ENCODE data around the gene SMG9.

Gene SMG9

GRCh38 chr19:43752287-43752875 is 2.4 kb downstream of the SMG9 start:
- DNase-seq = no peak

- DNase-seq = no peak
Observed at GRCh38 chr19:43751466-43752220, 3.1 kb downstream of the SMG9 start.

DNA sequence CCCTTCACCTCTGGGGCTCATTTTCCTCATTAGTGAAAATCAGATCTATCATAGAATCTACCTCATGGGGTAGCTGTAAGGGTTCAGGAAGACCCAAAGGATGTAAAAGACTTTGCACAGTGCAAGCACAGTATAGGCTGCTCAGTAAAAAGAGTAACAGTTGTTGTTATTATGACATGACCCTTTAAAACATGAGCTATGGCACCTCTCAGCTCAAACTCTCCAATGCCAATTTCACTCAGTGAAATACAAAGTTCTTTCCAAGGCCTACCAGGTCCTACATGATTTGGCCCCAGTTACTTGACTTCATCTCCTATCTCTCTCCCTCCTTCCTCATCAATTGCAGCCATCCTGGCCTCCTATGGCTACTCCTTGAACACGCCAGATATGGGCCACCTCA is 4.9 kb downstream of the SMG9 start:
- DNase-seq = no peak

DNA sequence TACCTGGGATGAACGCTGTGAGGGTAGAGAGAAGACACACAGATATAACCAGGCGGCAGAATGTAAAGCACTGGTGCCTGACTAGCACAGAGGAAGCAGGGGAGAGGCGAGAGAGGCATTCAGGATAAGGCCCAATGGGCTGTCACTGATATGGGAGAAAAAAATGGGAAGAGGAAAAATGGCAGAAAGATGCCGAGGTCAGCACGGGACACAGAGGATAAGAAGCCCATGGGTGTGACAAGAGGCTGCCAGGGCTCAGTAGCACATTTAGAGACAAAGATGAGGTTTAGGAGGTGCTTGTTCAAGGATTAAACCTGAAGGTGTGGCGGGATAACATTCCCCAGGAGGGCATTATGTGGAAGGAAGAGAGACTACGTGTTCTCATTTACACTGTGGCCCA is 5.6 kb downstream of the SMG9 start:
- no peak for DNase-seq

DNA sequence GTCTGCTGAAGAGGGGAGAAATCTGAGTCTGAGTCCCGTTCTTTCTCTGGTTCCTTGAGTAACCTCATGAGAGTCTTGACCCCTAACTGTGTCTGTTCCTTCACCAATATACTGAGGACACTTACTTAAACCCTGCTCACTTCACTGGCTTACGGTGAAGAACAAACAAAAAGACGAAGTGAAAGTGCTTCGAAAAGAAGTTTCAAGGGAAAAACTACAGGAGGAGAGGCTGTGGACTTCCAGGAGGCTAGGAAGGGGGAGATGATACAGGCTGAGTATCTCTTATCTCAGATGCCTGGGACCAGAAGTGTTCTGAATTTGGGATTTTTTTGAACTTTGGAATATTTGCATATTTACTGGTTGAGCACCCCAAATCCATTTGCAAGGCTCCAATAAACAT is 6.1 kb downstream of the SMG9 start:
- DNase-seq = no peak

DNA sequence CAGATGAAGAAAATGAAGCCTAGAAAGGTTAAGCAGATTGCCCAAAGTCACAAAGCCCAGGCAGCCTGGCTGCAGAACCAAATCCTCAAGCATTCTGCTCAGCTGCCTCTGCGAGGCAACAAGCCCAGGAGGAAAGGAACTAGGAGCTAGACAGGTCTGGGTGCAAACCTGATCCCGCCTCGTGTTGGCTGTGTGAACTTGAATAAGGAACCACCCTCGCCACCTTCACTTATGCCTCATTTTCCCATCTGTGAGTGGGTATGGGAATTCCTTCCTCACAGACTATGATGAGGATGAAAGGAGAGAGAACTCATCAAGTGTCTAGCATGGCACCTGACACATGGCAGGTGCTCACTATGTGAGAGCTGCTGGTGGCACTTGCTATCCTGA is 6.6 kb downstream of the SMG9 start:
- no peak for DNase-seq

DNA sequence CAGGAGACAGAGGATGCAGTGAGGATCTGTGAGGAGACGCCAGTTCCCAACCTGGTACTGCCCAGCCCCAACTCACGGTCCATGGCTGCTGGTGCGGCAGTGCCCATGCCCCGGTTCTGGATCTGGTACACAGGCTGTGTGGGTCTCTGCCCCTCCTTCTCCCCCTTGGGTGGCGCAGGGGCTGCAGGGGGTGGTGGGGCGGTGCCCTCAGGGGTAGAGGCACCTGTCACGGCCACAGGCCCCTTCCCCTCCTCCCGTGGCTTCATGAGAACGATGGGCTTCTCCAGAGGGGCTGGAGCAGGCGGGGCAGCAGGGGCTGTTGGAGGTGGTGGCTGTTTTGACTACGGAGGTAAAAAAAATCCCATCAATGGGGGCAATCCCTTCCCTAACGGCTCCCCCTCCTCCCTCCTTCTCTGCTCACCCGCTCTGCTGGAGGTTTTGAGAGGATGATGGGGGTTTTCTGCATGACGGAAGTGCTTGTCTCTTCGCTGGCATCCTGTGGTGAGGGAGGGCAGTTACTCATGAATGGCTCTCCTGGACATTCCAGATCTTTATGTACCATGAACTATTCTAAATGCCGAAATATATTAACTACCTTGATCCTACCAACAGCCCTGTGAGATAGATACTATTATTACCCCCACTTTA is 7.1 kb downstream of the SMG9 start:
- no peak for DNase-seq

DNA sequence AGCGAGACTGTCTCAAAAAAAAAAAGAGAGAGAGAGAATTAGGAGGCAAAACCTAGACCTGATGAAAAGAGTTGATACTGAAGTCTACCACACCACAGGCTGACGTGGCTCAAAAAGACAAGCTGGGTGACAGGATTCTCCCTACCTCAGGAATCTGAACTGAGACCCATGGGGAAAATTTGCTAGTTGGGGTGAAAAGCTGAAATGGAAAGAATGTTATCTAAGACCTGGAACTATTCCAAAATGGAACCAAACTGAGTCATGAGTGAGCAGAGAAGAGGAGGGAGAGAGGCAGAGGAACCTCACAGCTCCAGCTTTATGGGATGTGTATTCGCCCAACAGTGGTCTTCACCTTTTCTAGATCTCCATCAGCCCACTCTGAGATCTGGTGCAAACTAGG is 11.7 kb downstream of the SMG9 start:
- no peak for DNase-seq

DNA sequence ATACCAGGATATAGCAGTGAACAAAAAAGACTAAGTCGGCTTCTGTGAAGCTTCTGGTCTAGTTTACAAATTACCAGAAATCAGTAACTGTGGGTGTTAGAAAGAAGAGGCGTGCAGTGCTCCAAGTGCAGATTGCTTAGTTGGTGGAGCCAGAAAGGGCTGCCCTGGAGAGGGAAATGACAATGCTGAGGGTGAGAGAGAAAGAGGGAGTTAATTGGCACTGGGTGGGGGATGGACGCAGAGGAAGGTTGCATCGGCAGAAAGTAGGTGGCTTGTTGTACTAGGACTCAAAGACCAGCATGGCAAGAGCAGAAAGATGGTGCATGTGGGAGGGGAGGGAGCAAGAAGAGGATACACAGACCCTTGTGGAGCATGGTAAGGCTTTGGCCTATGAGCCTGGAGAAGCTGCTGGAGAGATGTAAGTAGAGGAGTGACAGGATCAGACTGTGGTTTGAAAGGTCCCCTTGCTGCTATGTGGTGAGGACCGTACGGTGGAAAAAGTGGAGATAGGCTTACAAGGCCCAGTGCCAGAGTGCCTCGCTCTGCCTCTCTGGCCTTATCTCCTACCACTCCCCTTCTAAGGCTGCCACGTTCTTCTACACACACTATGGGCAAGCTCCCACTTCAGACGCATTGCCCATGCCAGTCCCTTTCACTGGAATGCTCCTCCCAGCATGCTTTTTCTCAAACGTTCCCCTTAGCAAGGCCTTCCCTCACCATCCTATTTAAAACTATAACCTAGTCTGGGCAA is 13.5 kb downstream of the SMG9 start:
- DNase-seq = no peak

- no peak for DNase-seq
Observed at GRCh38 chr19:43739439-43740235, 15.1 kb downstream of the SMG9 start.

DNA sequence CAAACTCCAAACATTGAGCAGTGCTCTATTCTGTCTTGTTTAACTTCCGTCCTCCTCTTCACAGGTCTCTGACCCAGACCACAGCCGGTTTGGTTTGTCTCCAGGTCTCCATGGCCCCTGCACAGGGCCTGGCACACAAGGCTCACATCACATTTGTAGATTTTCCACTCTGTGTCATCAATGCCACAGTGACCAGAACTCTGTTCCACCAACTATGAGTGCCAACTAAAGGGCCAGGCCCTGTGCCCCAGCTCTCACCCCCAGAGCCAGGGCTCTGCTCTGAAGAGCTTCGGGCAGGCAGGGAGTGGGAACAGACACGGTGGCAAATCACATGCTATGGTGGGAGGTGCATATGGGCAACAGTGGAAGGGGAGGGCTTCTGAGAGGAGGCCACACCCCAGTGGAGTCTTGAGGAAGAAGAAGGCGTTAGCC is 16.0 kb downstream of the SMG9 start:
- DNase-seq = no peak

GRCh38 chr19:43735957-43736356 is 18.8 kb downstream of the SMG9 start:
- no peak for DNase-seq

GRCh38 chr19:43735013-43735412 is 19.7 kb downstream of the SMG9 start:
- no peak for DNase-seq

DNA sequence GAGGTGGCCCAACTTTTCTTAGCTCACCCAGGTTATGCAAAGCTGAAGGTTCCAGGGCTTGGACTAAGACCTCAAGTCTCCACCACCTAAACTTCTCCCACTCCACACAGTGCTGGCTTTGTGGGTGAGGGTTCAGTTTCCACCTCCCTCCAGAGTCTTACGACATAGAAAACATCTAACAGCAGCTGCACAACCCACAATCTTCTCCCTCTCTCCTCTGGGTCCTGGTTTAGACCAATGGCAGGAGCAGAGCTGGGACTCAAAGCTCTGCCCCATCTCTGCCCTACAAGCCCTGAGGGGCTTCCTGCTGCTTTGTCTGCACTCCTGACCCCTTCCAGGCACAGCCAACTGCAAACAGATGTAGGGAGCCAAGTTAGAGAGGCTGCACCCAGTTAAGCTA is 22.9 kb downstream of the SMG9 start:
- DNase-seq = no peak

DNA sequence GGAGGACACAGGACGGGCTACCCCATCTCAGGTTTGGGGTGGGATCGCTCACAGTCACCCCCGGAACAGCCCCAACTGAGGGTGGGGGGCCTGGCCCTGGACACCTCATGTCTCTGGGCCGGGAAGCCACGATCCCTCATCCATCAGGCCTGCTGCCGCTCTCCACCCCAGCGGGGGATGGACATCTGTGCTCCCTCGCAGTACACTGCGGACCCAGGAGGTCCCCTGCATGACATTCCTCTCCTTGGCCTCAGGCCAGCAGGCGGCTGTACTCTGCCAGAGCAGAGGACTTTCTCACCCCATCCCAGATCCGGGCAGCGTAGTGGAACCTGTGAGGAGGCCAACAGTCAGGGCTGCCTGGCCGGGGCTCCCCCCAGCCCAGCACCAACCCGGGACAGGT is 23.4 kb downstream of the SMG9 start:
- no peak for DNase-seq

DNA sequence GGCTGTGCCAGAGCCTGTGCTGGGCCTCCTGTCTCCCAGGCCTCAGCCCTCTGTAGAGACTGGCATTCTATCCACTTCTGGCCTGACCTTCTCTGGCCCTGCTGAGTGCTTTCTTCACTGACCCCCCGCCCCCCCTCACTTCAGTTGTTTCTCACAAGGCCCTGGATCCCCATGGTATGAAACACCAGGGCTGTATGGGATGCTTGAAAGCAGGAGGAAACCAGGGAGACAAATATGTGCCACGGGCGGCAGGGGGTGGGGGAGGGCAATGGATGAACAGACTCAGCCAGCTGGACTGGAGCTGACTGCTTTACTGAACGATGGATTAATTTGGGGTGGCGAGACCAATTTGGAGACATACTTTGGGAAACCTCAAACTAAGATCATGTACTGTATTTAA is 24.8 kb downstream of the SMG9 start:
- DNase-seq = no peak

DNA sequence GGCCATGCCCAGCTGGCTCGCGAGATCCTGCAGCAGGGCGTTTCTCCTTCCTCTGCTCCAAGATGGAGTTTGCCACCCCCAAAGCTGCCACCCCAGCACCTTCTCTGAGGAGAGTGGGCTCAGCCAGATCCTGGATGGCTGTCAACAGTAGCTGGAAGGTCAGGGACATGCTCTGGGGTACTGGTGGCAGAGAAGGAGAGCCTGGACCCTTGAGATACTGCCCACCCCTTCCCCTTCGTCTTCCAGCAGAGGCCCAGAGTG is 27.2 kb downstream of the SMG9 start:
- DNase-seq = no peak

- no peak for DNase-seq
Observed at GRCh38 chr19:43726736-43727592, 27.8 kb downstream of the SMG9 start.

- DNase-seq = no peak
Observed at GRCh38 chr19:43725468-43725867, 29.3 kb downstream of the SMG9 start.

- DNase-seq = no peak
Observed at GRCh38 chr19:43724896-43725295, 29.9 kb downstream of the SMG9 start.

DNA sequence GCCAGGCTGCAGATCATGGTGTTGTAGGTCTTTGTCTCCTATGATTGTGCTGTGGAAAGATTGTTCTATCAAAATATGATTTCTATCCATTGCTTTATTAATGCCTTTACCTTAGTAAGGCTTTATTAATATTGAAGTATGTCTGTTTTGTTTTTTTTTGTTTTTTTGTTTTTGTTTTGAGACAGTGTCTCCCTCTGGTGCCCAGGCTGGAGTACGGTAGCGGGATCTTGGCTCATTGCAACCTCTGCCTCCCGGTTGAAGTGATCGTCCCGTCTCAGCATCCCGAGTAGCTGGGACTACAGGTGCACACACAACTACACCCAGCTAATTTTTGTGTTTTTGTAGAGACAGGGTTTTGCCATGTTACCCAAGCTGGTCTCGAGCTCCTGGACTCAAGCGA is 31.2 kb downstream of the SMG9 start:
- no peak for DNase-seq

DNA sequence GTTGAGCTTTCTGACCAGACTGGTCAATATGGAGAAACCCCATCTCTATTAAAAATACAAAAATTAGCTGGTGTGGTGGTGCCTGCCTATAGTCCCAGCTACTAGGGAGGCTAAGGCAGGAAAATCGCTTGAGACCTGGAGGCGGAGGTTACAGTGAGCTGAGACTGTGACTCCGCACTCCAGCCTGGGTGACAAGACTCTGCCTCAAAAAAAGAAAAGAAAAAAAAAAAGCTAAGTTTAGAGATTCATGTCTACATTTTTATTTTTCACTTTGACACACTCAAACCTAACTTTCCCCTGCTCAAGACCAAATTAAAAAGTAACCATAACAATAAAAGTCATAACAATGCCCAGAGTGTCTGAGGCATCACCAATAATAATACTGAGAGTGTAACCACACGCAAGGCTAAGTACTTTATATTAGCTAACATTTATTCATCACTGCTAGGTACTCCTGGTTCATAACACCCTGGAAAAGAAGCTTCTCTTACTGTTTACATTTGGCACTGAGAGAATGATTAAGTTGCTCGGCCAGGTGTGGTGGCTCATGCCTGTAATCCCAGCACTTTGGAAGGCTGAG is 33.2 kb downstream of the SMG9 start:
- DNase-seq = no peak
